GM21786 (cell line): Measurements from ENCODE around the gene ADH1B.
"Not testable (repeated sequence)": the region's sequence is repeated elsewhere in the genome, so short reads cannot be mapped to it uniquely, and the experiment has no call there.

Source experiments
- ATAC-seq: cut with Tn5 transposase; IDR thresholded peaks from one replicate; pipeline ENCODE4 v1.9.1; 2021; ENCODE audit not compliant: unreplicated experiment

The ADH1B gene

GRCh38 chr4:99324979-99325378 is 3.8 kb upstream of the ADH1B start:
- ATAC-seq = no peak

GRCh38 chr4:99324361-99324760 is 3.2 kb upstream of the ADH1B start:
- ATAC-seq = no peak

GRCh38 chr4:99323756-99324155 is 2.6 kb upstream of the ADH1B start:
- ATAC-seq = no peak

- ATAC-seq = not testable (repeated sequence)
Measured at GRCh38 chr4:99317811-99318210, 3.4 kb downstream of the ADH1B start.

- no peak for ATAC-seq
Measured at GRCh38 chr4:99317354-99317753, 3.8 kb downstream of the ADH1B start.

GRCh38 chr4:99315839-99316238 is 5.4 kb downstream of the ADH1B start:
- ATAC-seq = no peak

- ATAC-seq = no peak
Measured at GRCh38 chr4:99314211-99314610, 7.0 kb downstream of the ADH1B start.

- ATAC-seq = no peak
Measured at GRCh38 chr4:99310389-99310788, 10.8 kb downstream of the ADH1B start.

GRCh38 chr4:99305638-99306400 is 15.4 kb downstream of the ADH1B start:
- no peak for ATAC-seq

GRCh38 chr4:99301376-99302164 is 19.6 kb downstream of the ADH1B start:
- ATAC-seq = no peak

- ATAC-seq = no peak
Measured at GRCh38 chr4:99300934-99301333, 20.3 kb downstream of the ADH1B start.

- no peak for ATAC-seq
Measured at GRCh38 chr4:99293357-99293756, 27.8 kb downstream of the ADH1B start.

GRCh38 chr4:99290848-99291786 is 30.1 kb downstream of the ADH1B start, which contains the start of gene ADH1A:
Gene ADH1A (minus strand): TSS chr4:99290985. CDS start chr4:99290914, 71 bp downstream.
- no peak for ATAC-seq

- no peak for ATAC-seq
Measured at GRCh38 chr4:99285387-99285786, 35.8 kb downstream of the ADH1B start.

- no peak for ATAC-seq
Measured at GRCh38 chr4:99282731-99283130, 38.5 kb downstream of the ADH1B start.

GRCh38 chr4:99281261-99281660 is 39.9 kb downstream of the ADH1B start:
- ATAC-seq = no peak

GRCh38 chr4:99276417-99276816 is 44.8 kb downstream of the ADH1B start:
- no peak for ATAC-seq

GRCh38 chr4:99275885-99276284 is 45.3 kb downstream of the ADH1B start:
- ATAC-seq = no peak

GRCh38 chr4:99275050-99275449 is 46.2 kb downstream of the ADH1B start:
- no peak for ATAC-seq

- no peak for ATAC-seq
Measured at GRCh38 chr4:99273704-99274103, 47.5 kb downstream of the ADH1B start.

- ATAC-seq = no peak
Measured at GRCh38 chr4:99264927-99265326, 56.3 kb downstream of the ADH1B start.
